Lung (tissue), 12 donors: ENCODE results near the gene AGXT2. TPM values are rescaled to one million over a fixed set of nuclear protein-coding genes. Genes with fewer than 3 reads are reported as not detected.

Source experiments
- ATAC-seq: fragments of 200-7000 bp; cut with Tn5 transposase; one replicate; pipeline ENCODE4 v1.9.1; 2020; ENCODE audit warnings: moderate number of reproducible peaks; ENCODE audit not compliant: insufficient read depth, low FRiP score
- DNase-seq, 3 donors: peaks; one replicate each; pipeline ENCODE4 v3.0.0-alpha.2; 2013 to 2017
- H3K27ac ChIP-seq, 2 donors: one replicate each; pipeline ENCODE4 v1.5.1; 2013; ENCODE audit warnings: mild to moderate bottlenecking in 2 of 2, moderate library complexity in 2 of 2, control low read depth in 1 of 2, inconsistent platforms in 1 of 2, low read depth in 1 of 2, low read length in 1 of 2
- H3K27me3 ChIP-seq, 3 donors: one replicate each; pipeline ENCODE4 v1.5.1; 2013; ENCODE audit warnings: low read length in 2 of 3; ENCODE audit not compliant: control insufficient read depth in 3 of 3, insufficient read depth in 3 of 3
- H3K36me3 ChIP-seq, 4 donors: one replicate each; pipeline ENCODE4 v1.5.1; 2013; ENCODE audit warnings: low read length in 4 of 4, mild to moderate bottlenecking in 1 of 4, moderate library complexity in 1 of 4; ENCODE audit not compliant: control insufficient read depth in 4 of 4, insufficient read depth in 4 of 4
- H3K4me1 ChIP-seq, 5 donors: one replicate each; pipeline ENCODE4 v1.5.1; 2013; ENCODE audit warnings: low read length in 5 of 5, mild to moderate bottlenecking in 2 of 5, moderate library complexity in 1 of 5; ENCODE audit not compliant: control insufficient read depth in 5 of 5, insufficient read depth in 5 of 5
- H3K4me3 ChIP-seq: one replicate; pipeline ENCODE4 v1.5.1; 2013; ENCODE audit warnings: mild to moderate bottlenecking, control low read depth, moderate library complexity
- H3K9ac ChIP-seq, 2 donors: one replicate each; pipeline ENCODE4 v1.5.1; 2013; ENCODE audit warnings: low read length in 2 of 2, control low read depth in 1 of 2; ENCODE audit not compliant: insufficient read depth in 1 of 2
- H3K9me3 ChIP-seq, 4 donors: one replicate each; pipeline ENCODE4 v1.5.1; 2013; ENCODE audit warnings: low read length in 3 of 4, mild to moderate bottlenecking in 1 of 4, moderate library complexity in 1 of 4; ENCODE audit not compliant: control insufficient read depth in 4 of 4, insufficient read depth in 3 of 4
- CTCF ChIP-seq: IDR thresholded peaks from 2 replicates; pipeline ENCODE4 v1.5.1; 2012; ENCODE audit warnings: mild to moderate bottlenecking; ENCODE audit errors: control extremely low read depth, extremely low read depth
- WGBS, 2 donors: extraction: QIAGEN DNeasy Blood & Tissue Kit; methylation state at CpG; one replicate each; pipeline ENCODE4 v1.1.7; 2013; 5-methylcytosine and 5-hydroxymethylcytosine counted together
- polyA plus RNA-seq, 2 donors: library from polyadenylated mRNA; stranded (reverse); fragments of 200-250 nt; gene quantifications; one replicate each; pipeline ENCODE4 v1.2.1, GENCODE V29; 2013
- total RNA-seq, 2 donors: library from RNA; depleted of rRNA in 1 of 2; stranded (reverse); fragments of >200 nt in 1 of 2; gene quantifications; one replicate each; pipeline ENCODE4 v1.2.1, GENCODE V29; 2014 to 2021
- donor health status: control.
- donor health status: control.
- donor health status: Bipolar disorder and iron deficiency.
- donor health status: healthy.
- donor health status: DM: yes; HTN: yes; CAD: no.

AGXT2 gene
- total and polyA plus RNA-seq, 4 donors = not detected

GRCh38 chr5:35082530-35082929, 34.8 kb upstream of the AGXT2 start:
- Histone ChIP-seq H3K4me3 (no peak overlapping the region), H3K9me3 (peaks cover 0 to 2% (median 0%) of the 10 kb centered on the region in 4 donors), H3K36me3 (no peaks in the 10 kb centered on the region), H3K9ac (no peak overlapping the region), H3K4me1 (peaks cover 0 to 2% (median 0%) of the 10 kb centered on the region in 5 donors), H3K27me3 (no peaks in the 10 kb centered on the region), H3K27ac (no peak overlapping the region)
- no peak for ATAC-seq
- no peak for DNase-seq
- no peak for TF ChIP-seq CTCF
- whole genome bisulfite sequencing, 2 donors = 84 to 92% methylated on average over 3 of the region's 3 CpGs

GRCh38 chr5:35081134-35081533, 33.4 kb upstream of the AGXT2 start:
- Histone ChIP-seq H3K27ac (no peak overlapping the region), H3K4me3 (no peak overlapping the region), H3K9ac (no peak overlapping the region), H3K27me3 (no peaks in the 10 kb centered on the region), H3K36me3 (no peaks in the 10 kb centered on the region), H3K9me3 (peaks cover 0 to 2% (median 0%) of the 10 kb centered on the region in 4 donors), H3K4me1 (peaks cover 0 to 2% (median 0%) of the 10 kb centered on the region in 5 donors)
- TF ChIP-seq CTCF = no peak
- WGBS, 2 donors = 86 to 93% methylated on average over 6 of the region's 6 CpGs
- no peak for DNase-seq
- no peak for ATAC-seq

- no peak for ATAC-seq
- 79 to 83% methylated on average over 4 of the region's 4 CpGs for WGBS, 2 donors
- peak in 2 of 3 donors; percentile 28 to 57 for DNase-seq
- TF ChIP-seq CTCF = no peak
- Histone ChIP-seq H3K36me3 (no peaks in the 10 kb centered on the region), H3K27ac (no peak overlapping the region), H3K9ac (no peak overlapping the region), H3K9me3 (peaks cover 0 to 1% (median 0%) of the 10 kb centered on the region in 4 donors), H3K27me3 (no peaks in the 10 kb centered on the region), H3K4me3 (no peak overlapping the region), H3K4me1 (no peaks in the 10 kb centered on the region)
Measured at GRCh38 chr5:35073160-35073559, 25.4 kb upstream of the AGXT2 start.

GRCh38 chr5:35069188-35069587, 21.4 kb upstream of the AGXT2 start:
- Histone ChIP-seq H3K4me1 (no peaks in the 10 kb centered on the region), H3K27me3 (no peaks in the 10 kb centered on the region), H3K36me3 (no peaks in the 10 kb centered on the region), H3K9ac (no peak overlapping the region), H3K27ac (no peak overlapping the region), H3K9me3 (peaks cover 0 to 1% (median 0%) of the 10 kb centered on the region in 4 donors), H3K4me3 (no peak overlapping the region)
- TF ChIP-seq CTCF = no peak
- DNase-seq (no peak), ATAC-seq (no peak)
- 92 to 93% methylated on average over 1 of the region's 1 CpG for WGBS, 2 donors
